H9 (cell line): Measurements from ENCODE around the gene AKIRIN1. TPM values are rescaled to one million over a fixed set of nuclear protein-coding genes. Genes with fewer than 3 reads are reported as not detected.

Experiments
- DNase-seq: peaks from one replicate; pipeline ENCODE4 v3.0.0-alpha.2; 2017
- H2AFZ ChIP-seq: one replicate; pipeline ENCODE4 v1.6.1; 2013; ENCODE audit warnings: mild to moderate bottlenecking, low read length, control low read depth, moderate library complexity
- H2AK5ac ChIP-seq: 2 replicates; pipeline ENCODE4 v1.6.1; 2013; ENCODE audit warnings: low read length, control low read depth, mixed read lengths; ENCODE audit not compliant: insufficient read length
- H2BK120ac ChIP-seq: one replicate; pipeline ENCODE4 v1.6.1; 2013; ENCODE audit warnings: low read depth, mild to moderate bottlenecking, low read length, control low read depth, inconsistent platforms; ENCODE audit not compliant: poor library complexity, severe bottlenecking
- H2BK12ac ChIP-seq: 2 replicates; pipeline ENCODE4 v1.6.1; 2013; ENCODE audit warnings: low read length, control low read depth, mixed read lengths, low read depth; ENCODE audit not compliant: insufficient read length
- H2BK15ac ChIP-seq: 2 replicates; pipeline ENCODE4 v1.6.1; 2013; ENCODE audit warnings: low read depth, low read length, control low read depth
- H2BK20ac ChIP-seq: one replicate; pipeline ENCODE4 v1.6.1; 2013; ENCODE audit warnings: low read depth, mild to moderate bottlenecking, low read length, control low read depth, inconsistent platforms; ENCODE audit not compliant: poor library complexity, severe bottlenecking
- H2BK5ac ChIP-seq: 2 replicates; pipeline ENCODE4 v1.6.1; 2013; ENCODE audit warnings: low read length, control low read depth, mixed read lengths; ENCODE audit not compliant: insufficient read length
- H3K14ac ChIP-seq: 2 replicates; pipeline ENCODE4 v1.6.1; 2013; ENCODE audit warnings: low read length, control low read depth; ENCODE audit not compliant: insufficient read depth
- H3K18ac ChIP-seq: 2 replicates; pipeline ENCODE4 v1.6.1; 2013; ENCODE audit warnings: low read depth, mild to moderate bottlenecking, mixed read lengths, low read length, control low read depth; ENCODE audit not compliant: insufficient read length
- H3K23ac ChIP-seq: 2 replicates; pipeline ENCODE4 v1.6.1; 2013; ENCODE audit warnings: low read length, control low read depth, mixed read lengths, low read depth; ENCODE audit not compliant: insufficient read length
- H3K23me2 ChIP-seq: 2 replicates; pipeline ENCODE4 v1.6.1; 2013; ENCODE audit warnings: low read depth, mild to moderate bottlenecking, mixed read lengths, low read length, control low read depth; ENCODE audit not compliant: insufficient read length, poor library complexity, severe bottlenecking
- H3K27ac ChIP-seq: 2 replicates; pipeline ENCODE4 v1.5.1; 2013; ENCODE audit warnings: low read length, control low read depth, mixed read lengths, low read depth; ENCODE audit not compliant: insufficient read length
- H3K27me3 ChIP-seq: 2 replicates; pipeline ENCODE4 v1.6.1; 2013; ENCODE audit warnings: low read length, control low read depth, inconsistent platforms; ENCODE audit not compliant: insufficient read depth
- H3K4ac ChIP-seq: 2 replicates; pipeline ENCODE4 v1.6.1; 2013; ENCODE audit warnings: low read depth, mild to moderate bottlenecking, control low read depth, inconsistent platforms, low read length, moderate library complexity
- H3K4me1 ChIP-seq: 2 replicates; pipeline ENCODE4 v1.6.1; 2013; ENCODE audit warnings: low read length, control low read depth, inconsistent platforms; ENCODE audit not compliant: insufficient read depth
- H3K4me2 ChIP-seq: 2 replicates; pipeline ENCODE4 v1.6.1; 2013; ENCODE audit warnings: low read length, control low read depth, mixed read lengths; ENCODE audit not compliant: insufficient read length, insufficient read depth
- H3K56ac ChIP-seq: 2 replicates; pipeline ENCODE4 v1.6.1; 2013; ENCODE audit warnings: low read depth, mild to moderate bottlenecking, mixed read lengths, low read length, control low read depth; ENCODE audit not compliant: insufficient read length
- H3K79me1 ChIP-seq: 2 replicates; pipeline ENCODE4 v1.6.1; 2013; ENCODE audit warnings: low read depth, mild to moderate bottlenecking, moderate library complexity, low read length, control low read depth, inconsistent platforms; ENCODE audit not compliant: insufficient read depth, poor library complexity, severe bottlenecking
- H3K79me2 ChIP-seq: 2 replicates; pipeline ENCODE4 v1.6.1; 2013; ENCODE audit warnings: low read length, control low read depth, inconsistent platforms; ENCODE audit not compliant: insufficient read depth
- H3K9ac ChIP-seq: 2 replicates; pipeline ENCODE4 v1.6.1; 2013; ENCODE audit warnings: low read length, control low read depth, mixed read lengths; ENCODE audit not compliant: insufficient read length; ENCODE audit errors: extremely low read depth
- H3K9me3 ChIP-seq: one replicate; pipeline ENCODE4 v1.6.1; 2013; ENCODE audit warnings: low read depth, low read length, inconsistent platforms; ENCODE audit not compliant: control insufficient read depth
- H3T11ph ChIP-seq: one replicate; pipeline ENCODE4 v1.6.1; 2013; ENCODE audit warnings: mild to moderate bottlenecking, low read length, control low read depth, inconsistent platforms
- H4K20me1 ChIP-seq: one replicate; pipeline ENCODE4 v1.6.1; 2013; ENCODE audit not compliant: control insufficient read depth, insufficient read length, insufficient read depth
- H4K5ac ChIP-seq: 2 replicates; pipeline ENCODE4 v1.6.1; 2013; ENCODE audit warnings: low read depth, mild to moderate bottlenecking, mixed read lengths, low read length, control low read depth; ENCODE audit not compliant: insufficient read length
- H4K8ac ChIP-seq: replicated peaks from 2 replicates; pipeline ENCODE4 v1.6.1; 2013; ENCODE audit warnings: low read length, control low read depth, mixed read lengths, low read depth; ENCODE audit not compliant: insufficient read length
- H4K91ac ChIP-seq: 2 replicates; pipeline ENCODE4 v1.6.1; 2013; ENCODE audit warnings: low read depth, mild to moderate bottlenecking, moderate library complexity, mixed read lengths, low read length, control low read depth; ENCODE audit not compliant: insufficient read length
- H3K27ac Mint-ChIP-seq, 3 experiments: 2 replicates in 2 of 3; 3 replicates in 1 of 3; pipeline ENCODE4 v1.8.0; 2020 to 2021; ENCODE audit warnings: mixed read lengths in 3 of 3, mild to moderate bottlenecking in 1 of 3, moderate library complexity in 1 of 3
- H3K27me3 Mint-ChIP-seq: 2 replicates; pipeline ENCODE4 v1.8.0; 2021; ENCODE audit warnings: low read depth, mild to moderate bottlenecking, moderate library complexity, mixed read lengths
- H3K36me3 Mint-ChIP-seq, 3 experiments: 2 replicates in 2 of 3; 3 replicates in 1 of 3; pipeline ENCODE4 v1.8.0; 2020 to 2021; ENCODE audit warnings: low read depth in 3 of 3, mixed read lengths in 3 of 3; ENCODE audit not compliant: insufficient read depth in 1 of 3
- H3K4me1 Mint-ChIP-seq, 2 experiments: 2 replicates each; pipeline ENCODE4 v1.8.0; 2020; ENCODE audit warnings: mixed read lengths in 2 of 2
- H3K4me3 Mint-ChIP-seq, 2 experiments: 2 replicates in 1 of 2; 3 replicates in 1 of 2; pipeline ENCODE4 v1.8.0; 2020 to 2021; ENCODE audit warnings: mild to moderate bottlenecking in 2 of 2, mixed read lengths in 2 of 2, moderate library complexity in 1 of 2
- H3K9me3 Mint-ChIP-seq, 2 experiments: 2 replicates in 1 of 2; 3 replicates in 1 of 2; pipeline ENCODE4 v1.8.0; 2020; ENCODE audit warnings: mild to moderate bottlenecking in 2 of 2, mixed read lengths in 2 of 2, moderate library complexity in 1 of 2
- CTCF ChIP-seq: fragments of 200-600 bp; sonication (generic); conservative IDR thresholded peaks from 3 replicates; pipeline ENCODE4 v1.8.0; 2021; ENCODE audit warnings: antibody characterized with exemption, mild to moderate bottlenecking
- WGBS: extraction: QIAGEN DNeasy Blood & Tissue Kit; methylation state at CpG from one replicate; pipeline ENCODE4 v1.1.7; 2013; ENCODE audit warnings: missing lambda C conversion rate, low lambda C conversion rate, mixed read lengths; ENCODE audit not compliant: insufficient read length; ENCODE audit errors: extremely low coverage; 5-methylcytosine and 5-hydroxymethylcytosine counted together
- total RNA-seq: library from RNA; stranded (reverse); gene quantifications from 2 replicates; pipeline ENCODE4 v1.2.1, GENCODE V29; 2021

The AKIRIN1 gene
- total RNA-seq, 1 experiment from 2014 or later: 237 TPM

DNA sequence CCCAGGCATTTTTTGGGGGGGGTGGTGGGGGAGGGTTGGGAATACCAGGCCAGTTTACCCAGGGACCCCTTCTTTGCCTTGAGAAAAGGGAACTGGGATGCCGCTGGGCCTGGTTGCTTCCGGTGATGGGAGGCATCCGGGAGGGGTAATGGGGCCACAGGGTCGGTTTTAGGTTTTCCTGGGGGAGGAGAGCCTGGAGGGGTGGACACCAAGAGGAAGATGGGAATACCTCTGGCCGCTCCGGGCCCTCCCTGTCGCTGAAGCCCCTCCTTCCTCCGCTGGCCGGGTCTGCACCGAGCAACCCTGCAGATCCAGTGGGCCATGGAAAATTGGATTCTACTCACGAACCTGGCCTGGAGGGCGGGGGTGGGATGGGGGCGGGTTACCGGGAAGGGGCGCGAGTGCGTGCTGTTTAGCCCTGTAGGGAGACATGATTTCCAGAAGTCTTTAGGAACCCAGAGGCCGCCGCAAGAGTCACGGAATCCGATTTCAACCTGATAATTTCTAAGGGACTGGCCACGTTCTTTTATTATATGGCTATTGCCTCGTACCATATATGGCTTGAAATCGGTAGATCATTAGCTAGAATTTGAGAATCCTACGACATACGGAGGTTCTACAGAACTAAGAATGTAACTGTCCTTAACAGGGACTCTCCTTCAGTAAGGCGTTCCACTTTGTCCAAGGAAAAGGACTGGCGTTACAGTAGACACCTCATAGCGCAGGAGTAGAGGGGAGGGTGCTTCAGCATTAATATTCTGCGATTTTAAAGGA lies 749 bp downstream of the AKIRIN1 start:
- Mint-ChIP-seq H3K36me3 (peaks cover 29 to 48% (median 41%) of the 10 kb centered on the region in 3 experiments), H3K4me3 (peak overlapping the region; percentile 84 to 91), H3K27ac (peak overlapping the region; percentile 64 to 95 (median 74); a peak in 6 of 7 replicates), H3K9me3 (no peaks in the 10 kb centered on the region), H3K27me3 (no peaks in the 10 kb centered on the region), H3K4me1 (peaks cover 43 to 54% of the 10 kb centered on the region in 2 experiments)
- peak overlapping the region; percentile 78 for H3K27ac ChIP-seq
- H2BK5ac ChIP-seq: peak overlapping the region; percentile 87
- H3T11ph ChIP-seq: no peak overlapping the region
- no peak overlapping the region for H4K91ac ChIP-seq
- no peaks in the 10 kb centered on the region; the same call in 1 of the 2 replicates for H3K4me1 ChIP-seq
- no peak for TF ChIP-seq CTCF
- H3K9me3 ChIP-seq: no peaks in the 10 kb centered on the region
- H3K27me3 ChIP-seq: no peaks in the 10 kb centered on the region
- no peak overlapping the region for H2AFZ ChIP-seq
- H3K79me2 ChIP-seq: peaks cover 48% of the 10 kb centered on the region
- no peak overlapping the region; the same call in 1 of the 2 replicates for H3K4ac ChIP-seq
- no peak overlapping the region for H2BK12ac ChIP-seq
- H2AK5ac ChIP-seq: no peak overlapping the region
- no peak overlapping the region for H2BK20ac ChIP-seq
- H3K79me1 ChIP-seq: no peaks in the 10 kb centered on the region
- WGBS: no CpG with 5 or more reads among the region's 30 CpGs
- no peak overlapping the region for H2BK15ac ChIP-seq
- DNase-seq: peak; percentile 44
- H3K56ac ChIP-seq: peak overlapping the region; percentile 82
- no peak overlapping the region for H2BK120ac ChIP-seq
- peaks cover 13% of the 10 kb centered on the region for H3K23me2 ChIP-seq
- peak overlapping the region; percentile 99 for H3K14ac ChIP-seq
- H4K20me1 ChIP-seq: no peaks in the 10 kb centered on the region
- no peak overlapping the region for H4K5ac ChIP-seq
- H4K8ac ChIP-seq: no peak overlapping the region
- peak overlapping the region; percentile 75 for H3K18ac ChIP-seq
- peak overlapping the region; percentile 99 for H3K9ac ChIP-seq
- H3K23ac ChIP-seq: peak overlapping the region; percentile 98
- peak overlapping the region; percentile 100 for H3K4me2 ChIP-seq
